Testis (tissue), 3 donors: ENCODE results near the gene CLCA4. TPM values are rescaled to one million over a fixed set of nuclear protein-coding genes. Genes with fewer than 3 reads are reported as not detected.

Experiments used
- DNase-seq: peaks from one replicate; pipeline ENCODE4 v3.0.0-alpha.2; 2019
- H3K27ac ChIP-seq, 2 donors: fragments of 200-600 bp; sonication (generic); one replicate each; pipeline ENCODE4 v1.5.1; 2019
- H3K27me3 ChIP-seq: fragments of 200-600 bp; sonication (generic); one replicate; pipeline ENCODE4 v1.5.1; 2019
- H3K36me3 ChIP-seq: fragments of 200-600 bp; sonication (generic); one replicate; pipeline ENCODE4 v1.5.1; 2017; ENCODE audit warnings: low read depth; ENCODE audit errors: missing control alignments
- H3K4me1 ChIP-seq: fragments of 200-600 bp; sonication (generic); one replicate; pipeline ENCODE4 v1.5.1; 2019
- H3K4me3 ChIP-seq, 2 donors: fragments of 200-600 bp; sonication (generic); one replicate each; pipeline ENCODE4 v1.5.1; 2017 to 2019
- H3K9me3 ChIP-seq: fragments of 200-600 bp; sonication (generic); one replicate; pipeline ENCODE4 v1.5.1; 2017
- CTCF ChIP-seq, 3 experiments: fragments of 450-650 bp in 2 of 3; fragments of 200-600 bp in 1 of 3; sonication (generic) in 1 of 3; IDR thresholded peaks; one replicate each; pipeline ENCODE4 v1.5.1; 2016 to 2019; ENCODE audit warnings: antibody characterized with exemption in 3 of 3, mild to moderate bottlenecking in 2 of 3, moderate library complexity in 1 of 3
- POLR2A ChIP-seq: fragments of 450-650 bp; IDR thresholded peaks from one replicate; pipeline ENCODE4 v1.6.1; 2017; ENCODE audit warnings: antibody characterized with exemption, mild to moderate bottlenecking, moderate library complexity
- WGBS, 2 donors: methylation state at CpG; one replicate each; pipeline ENCODE4 v1.1.5; 2018; 5-methylcytosine and 5-hydroxymethylcytosine counted together
- intact Hi-C: fragments of 100-400 bp; cut with DNase I; formaldehyde crosslinking; loops from one replicate; pipeline ENCODE4 v1.15.1; 2023; ENCODE audit warnings: low total_unique reads
- polyA plus RNA-seq: library from polyadenylated mRNA; stranded (reverse); fragments of 350-450 nt; fragmentation: Illumina TruSeq; extraction: RNeasy Lipid Tissue Mini Kit (QIAGEN cat#74804); gene quantifications from one replicate; pipeline ENCODE4 v1.2.3, GENCODE V29; 2014; ENCODE audit warnings: low read depth, low replicate concordance; ENCODE audit not compliant: insufficient read depth
- total RNA-seq, 2 donors: library from RNA; depleted of rRNA; stranded (reverse); fragments of >200 nt; gene quantifications; one replicate each; pipeline ENCODE4 v1.2.3, GENCODE V29; 2016

Gene CLCA4
- total and polyA plus RNA-seq, 3 donors from 2014 or later, result 0.12 to 0.63 (median 0.37) TPM

- Histone ChIP-seq H3K4me3 (no peak overlapping the region), H3K4me1 (no peaks in the 10 kb centered on the region), H3K27me3 (no peaks in the 10 kb centered on the region), H3K9me3 (no peaks in the 10 kb centered on the region), H3K27ac (no peak overlapping the region), H3K36me3 (no peaks in the 10 kb centered on the region)
- DNase-seq, result no peak
- TF ChIP-seq POLR2A (no peak), CTCF (IDR thresholded peaks at IDR 0.05) (no peak)
- intact Hi-C loops, result no loop called here
- 77 to 80% methylated on average over 3 of the region's 3 CpGs for WGBS, 2 donors
Measured at GRCh38 chr1:86567878-86568277, 21.0 kb downstream of the CLCA4 start.

- intact Hi-C loops, result no loop called here
- no peaks in the 10 kb centered on the region for H3K27me3 ChIP-seq
- TF ChIP-seq CTCF (IDR thresholded peaks at IDR 0.05) (no peak), POLR2A (no peak)
- DNase-seq, result no peak
- no peak overlapping the region for H3K4me3 ChIP-seq
- H3K36me3 ChIP-seq, result no peaks in the 10 kb centered on the region
- 68 to 76% methylated on average over 2 of the region's 2 CpGs for WGBS, 2 donors
- no peaks in the 10 kb centered on the region for H3K4me1 ChIP-seq
- no peak overlapping the region for H3K27ac ChIP-seq
- no peaks in the 10 kb centered on the region for H3K9me3 ChIP-seq
Measured at GRCh38 chr1:86573763-86574484, 27.0 kb downstream of the CLCA4 start.

- intact Hi-C loops, result no loop called here
- no peak overlapping the region for H3K4me3 ChIP-seq
- H3K36me3 ChIP-seq, result no peaks in the 10 kb centered on the region
- no peaks in the 10 kb centered on the region for H3K9me3 ChIP-seq
- no peak for TF ChIP-seq POLR2A
- no peak for TF ChIP-seq CTCF (IDR thresholded peaks at IDR 0.05)
- WGBS, 2 donors, result 70 to 84% methylated on average over 1 of the region's 1 CpG
- no peak for DNase-seq
- no peaks in the 10 kb centered on the region for H3K27me3 ChIP-seq
- no peak overlapping the region for H3K27ac ChIP-seq
- H3K4me1 ChIP-seq, result no peaks in the 10 kb centered on the region
Measured at GRCh38 chr1:86581231-86581630, 34.4 kb downstream of the CLCA4 start.

GRCh38 chr1:86582161-86582560, 35.3 kb downstream of the CLCA4 start:
- H3K36me3 ChIP-seq, result no peaks in the 10 kb centered on the region
- no peak overlapping the region for H3K27ac ChIP-seq
- DNase-seq, result no peak
- intact Hi-C loops, result no loop called here
- no peaks in the 10 kb centered on the region for H3K4me1 ChIP-seq
- no peak overlapping the region for H3K4me3 ChIP-seq
- no peaks in the 10 kb centered on the region for H3K9me3 ChIP-seq
- 89 to 95% methylated on average over 1 of the region's 1 CpG for WGBS, 2 donors
- TF ChIP-seq POLR2A (no peak), CTCF (IDR thresholded peaks at IDR 0.05) (no peak)
- no peaks in the 10 kb centered on the region for H3K27me3 ChIP-seq

GRCh38 chr1:86583032-86583431, 36.2 kb downstream of the CLCA4 start:
- no peak for DNase-seq
- TF ChIP-seq POLR2A, result no peak
- H3K36me3 ChIP-seq, result no peaks in the 10 kb centered on the region
- H3K27me3 ChIP-seq, result no peaks in the 10 kb centered on the region
- H3K9me3 ChIP-seq, result no peaks in the 10 kb centered on the region
- H3K4me3 ChIP-seq, result no peak overlapping the region
- intact Hi-C loops, result no loop called here
- no peak overlapping the region for H3K27ac ChIP-seq
- 83 to 96% methylated on average over 1 of the region's 1 CpG for WGBS, 2 donors
- no peaks in the 10 kb centered on the region for H3K4me1 ChIP-seq
